Dedifferentiated amniotic fluid mesenchymal stem cell (primary cell): ENCODE data around the gene KCND3.
A peak's percentile ranks its signal among the peaks of the same experiment; 100 is the strongest.

Experiments used
- DNase-seq: peaks from one replicate; pipeline ENCODE4 v3.0.0-alpha.2; 2016; ENCODE audit errors: extremely low spot score

The KCND3 gene

GRCh38 chr1:111778066-111778465 lies 211.4 kb downstream of the KCND3 start:
- no peak for DNase-seq

- no peak for DNase-seq
Measured at GRCh38 chr1:111777301-111777700, 212.2 kb downstream of the KCND3 start.

GRCh38 chr1:111776861-111777260 lies 212.6 kb downstream of the KCND3 start:
- no peak for DNase-seq

- DNase-seq = no peak
Measured at GRCh38 chr1:111776391-111776790, 213.1 kb downstream of the KCND3 start.

GRCh38 chr1:111775966-111776365 lies 213.5 kb downstream of the KCND3 start:
- DNase-seq = no peak

GRCh38 chr1:111770916-111771315 lies 218.6 kb downstream of the KCND3 start:
- DNase-seq = no peak

- DNase-seq = peak; percentile 81
Measured at GRCh38 chr1:111769517-111770146, 219.8 kb downstream of the KCND3 start.

GRCh38 chr1:111768625-111769024 lies 220.8 kb downstream of the KCND3 start:
- no peak for DNase-seq

GRCh38 chr1:111768023-111768422 lies 221.4 kb downstream of the KCND3 start:
- DNase-seq = no peak

- no peak for DNase-seq
Measured at GRCh38 chr1:111762332-111762731, 227.1 kb downstream of the KCND3 start.

- DNase-seq = no peak
Measured at GRCh38 chr1:111761717-111762116, 227.8 kb downstream of the KCND3 start.

- no peak for DNase-seq
Measured at GRCh38 chr1:111758373-111758772, 231.1 kb downstream of the KCND3 start.

GRCh38 chr1:111756124-111756513 lies 233.3 kb downstream of the KCND3 start:
- no peak for DNase-seq

GRCh38 chr1:111755331-111756123 lies 233.9 kb downstream of the KCND3 start, which contains the start of gene DDX20:
TSS of gene DDX20 (plus strand) at chr1:111755901. CDS start at chr1:111755925, 24 bp downstream.
- DNase-seq = peak; percentile 98

- peak; percentile 38 for DNase-seq
Measured at GRCh38 chr1:111754984-111755330, 234.5 kb downstream of the KCND3 start.

GRCh38 chr1:111751906-111752575 lies 237.4 kb downstream of the KCND3 start:
- DNase-seq = no peak

GRCh38 chr1:111750856-111751255 lies 238.6 kb downstream of the KCND3 start:
- DNase-seq = no peak

- DNase-seq = no peak
Measured at GRCh38 chr1:111749628-111750027, 239.8 kb downstream of the KCND3 start.

- no peak for DNase-seq
Measured at GRCh38 chr1:111747947-111748346, 241.5 kb downstream of the KCND3 start.

GRCh38 chr1:111747282-111747734 lies 242.2 kb downstream of the KCND3 start:
- DNase-seq = peak; percentile 42

- DNase-seq = no peak
Measured at GRCh38 chr1:111746614-111746999, 242.9 kb downstream of the KCND3 start.

- DNase-seq = no peak
Measured at GRCh38 chr1:111745675-111746613, 243.5 kb downstream of the KCND3 start.
